HepG2 (cell line): ENCODE results near the gene LIN28B. TPM values are rescaled to one million over a fixed set of nuclear protein-coding genes. Genes with fewer than 3 reads are reported as not detected.

Experiments used
- ASH2L ChIP-seq: fragments of 300-600, 200-600 bp; sonication (generic); IDR thresholded peaks from 2 replicates; pipeline ENCODE4 v1.7.0; 2017; ENCODE audit warnings: low read depth, mild to moderate bottlenecking, moderate library complexity, mixed read lengths, low read length; ENCODE audit not compliant: insufficient read length
- HMG20A ChIP-seq: IDR thresholded peaks from 2 replicates; pipeline ENCODE4 v1.6.1; 2016; ENCODE audit warnings: borderline replicate concordance
- HOXA3 ChIP-seq: sonication (generic); formaldehyde crosslinking; IDR thresholded peaks from 2 replicates; pipeline ENCODE4 v1.5.0; 2020; ENCODE audit warnings: missing genetic modification reagents
- IRF2 ChIP-seq: IDR thresholded peaks from 2 replicates; pipeline ENCODE4 v1.6.1; 2018; ENCODE audit warnings: missing genetic modification reagents, missing compliant biosample characterization
- NR2C2 ChIP-seq: sonication (generic); formaldehyde crosslinking; IDR thresholded peaks from 2 replicates; pipeline ENCODE4 v1.4.0; 2020; ENCODE audit warnings: missing genetic modification reagents, mild to moderate bottlenecking, moderate library complexity, borderline replicate concordance
- NR2F1 ChIP-seq, 2 experiments: fragments of 450-650 bp in 1 of 2; formaldehyde crosslinking in 1 of 2; IDR thresholded peaks; 2 replicates each; pipeline versions ENCODE4 v1.5.0 to v1.6.1; 2016 to 2020; ENCODE audit warnings: mild to moderate bottlenecking in 1 of 2, missing compliant biosample characterization in 1 of 2, missing genetic modification reagents in 1 of 2, moderate library complexity in 1 of 2
- PAF1 ChIP-seq: IDR thresholded peaks from 2 replicates; pipeline ENCODE4 v1.6.1; 2016; ENCODE audit warnings: missing genetic modification reagents, missing compliant biosample characterization
- TCF7 ChIP-seq: sonication (generic); IDR thresholded peaks from 2 replicates; pipeline ENCODE4 v1.6.1; 2016; ENCODE audit warnings: antibody characterized with exemption, low read depth
- ZNF616 ChIP-seq: sonication (generic); formaldehyde crosslinking; IDR thresholded peaks from 2 replicates; pipeline ENCODE4 v1.5.0; 2020; ENCODE audit warnings: low read depth, mild to moderate bottlenecking, missing genetic modification reagents
- ZNF891 ChIP-seq: sonication (generic); formaldehyde crosslinking; IDR thresholded peaks from 2 replicates; pipeline ENCODE4 v1.5.0; 2020; ENCODE audit warnings: mild to moderate bottlenecking, missing genetic modification reagents
- polyA plus RNA-seq, 8 experiments: library from polyadenylated mRNA; depleted of rRNA in 3 of 8; stranded (reverse) in 7 of 8; unstranded in 1 of 8; fragments of >200 nt; fragmentation: Illumina TruSeq in 4 of 8; extraction: Trizol in 4 of 8; gene quantifications; 2 replicates each; pipeline versions ENCODE4 v1.2.1 to v1.2.3, GENCODE V29; 2011 to 2016; ENCODE audit warnings: low read depth in 4 of 8, missing spikeins in 1 of 8, mixed read lengths in 1 of 8; ENCODE audit not compliant: insufficient read depth in 1 of 8
- total RNA-seq, 5 experiments: library from RNA; depleted of rRNA; stranded (reverse); fragments of >200 nt; fragmentation: Illumina TruSeq; extraction: Trizol; gene quantifications; 2 replicates each; pipeline ENCODE4 v1.2.3, GENCODE V29; 2016; ENCODE audit warnings: low read depth in 1 of 5
- TF ChIP-seq, protein P1 (sequence below): sonication (generic); formaldehyde crosslinking; IDR thresholded peaks from 2 replicates; pipeline ENCODE4 v1.4.0; 2020; ENCODE audit warnings: low read depth, missing genetic modification reagents
- TF ChIP-seq, protein P2 (sequence below): sonication (generic); formaldehyde crosslinking; IDR thresholded peaks from 2 replicates; pipeline ENCODE4 v1.5.1; 2020; ENCODE audit warnings: mild to moderate bottlenecking, missing genetic modification reagents, borderline replicate concordance
- TF ChIP-seq, protein P3 (sequence below): IDR thresholded peaks from 2 replicates; pipeline ENCODE4 v1.4.0; 2020; ENCODE audit warnings: mild to moderate bottlenecking, missing genetic modification reagents
- TF ChIP-seq, protein P4 (sequence below): IDR thresholded peaks from 2 replicates; pipeline ENCODE4 v1.6.1; 2016; ENCODE audit warnings: low read depth

Gene LIN28B
- total and polyA plus RNA-seq, 2 of the 13 experiments (the other 11 are each of a cell fraction or from before 2014, with no cell fraction given) = 14.5 to 56.8 TPM

DNA sequence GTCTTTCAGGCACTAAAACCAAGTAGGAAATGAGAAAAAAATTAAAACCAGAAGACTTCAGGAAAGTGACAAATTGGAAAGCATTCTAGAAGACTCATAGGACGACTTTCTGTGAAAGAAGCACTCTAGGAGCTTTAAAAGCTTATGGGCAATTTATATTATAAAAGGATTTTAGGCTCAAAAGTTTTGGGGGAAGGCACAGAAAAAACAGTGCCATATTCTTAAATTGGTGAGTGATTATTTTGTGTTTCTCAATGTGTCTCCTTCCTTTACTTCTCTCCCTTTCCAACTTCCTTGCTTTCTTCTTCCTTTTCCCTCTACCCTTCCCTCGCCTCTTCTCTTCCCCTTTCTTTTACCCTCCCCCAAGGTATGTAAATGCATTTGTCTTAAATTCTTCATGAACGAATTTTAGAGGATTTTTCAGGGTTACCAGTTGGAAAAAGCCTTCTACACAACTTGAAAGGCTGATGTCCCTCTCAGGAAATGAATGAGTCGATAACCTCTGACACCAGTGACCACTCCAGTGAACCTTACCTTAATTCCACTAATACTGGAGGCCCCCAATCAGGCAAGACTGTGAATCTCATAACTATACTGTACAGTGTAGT is 2.6 kb upstream of the LIN28B start (continued):
- TF ChIP-seq, protein P1, sequence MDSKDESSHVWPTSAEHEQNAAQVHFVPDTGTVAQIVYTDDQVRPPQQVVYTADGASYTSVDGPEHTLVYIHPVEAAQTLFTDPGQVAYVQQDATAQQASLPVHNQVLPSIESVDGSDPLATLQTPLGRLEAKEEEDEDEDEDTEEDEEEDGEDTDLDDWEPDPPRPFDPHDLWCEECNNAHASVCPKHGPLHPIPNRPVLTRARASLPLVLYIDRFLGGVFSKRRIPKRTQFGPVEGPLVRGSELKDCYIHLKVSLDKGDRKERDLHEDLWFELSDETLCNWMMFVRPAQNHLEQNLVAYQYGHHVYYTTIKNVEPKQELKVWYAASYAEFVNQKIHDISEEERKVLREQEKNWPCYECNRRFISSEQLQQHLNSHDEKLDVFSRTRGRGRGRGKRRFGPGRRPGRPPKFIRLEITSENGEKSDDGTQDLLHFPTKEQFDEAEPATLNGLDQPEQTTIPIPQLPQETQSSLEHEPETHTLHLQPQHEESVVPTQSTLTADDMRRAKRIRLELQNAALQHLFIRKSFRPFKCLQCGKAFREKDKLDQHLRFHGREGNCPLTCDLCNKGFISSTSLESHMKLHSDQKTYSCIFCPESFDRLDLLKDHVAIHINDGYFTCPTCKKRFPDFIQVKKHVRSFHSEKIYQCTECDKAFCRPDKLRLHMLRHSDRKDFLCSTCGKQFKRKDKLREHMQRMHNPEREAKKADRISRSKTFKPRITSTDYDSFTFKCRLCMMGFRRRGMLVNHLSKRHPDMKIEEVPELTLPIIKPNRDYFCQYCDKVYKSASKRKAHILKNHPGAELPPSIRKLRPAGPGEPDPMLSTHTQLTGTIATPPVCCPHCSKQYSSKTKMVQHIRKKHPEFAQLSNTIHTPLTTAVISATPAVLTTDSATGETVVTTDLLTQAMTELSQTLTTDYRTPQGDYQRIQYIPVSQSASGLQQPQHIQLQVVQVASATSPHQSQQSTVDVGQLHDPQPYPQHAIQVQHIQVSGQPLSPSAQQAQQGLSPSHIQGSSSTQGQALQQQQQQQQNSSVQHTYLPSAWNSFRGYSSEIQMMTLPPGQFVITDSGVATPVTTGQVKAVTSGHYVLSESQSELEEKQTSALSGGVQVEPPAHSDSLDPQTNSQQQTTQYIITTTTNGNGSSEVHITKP (CRISPR knock-in tag) = no peak
- TF ChIP-seq NR2F1 (CRISPR knock-in tag; IDR thresholded peaks at IDR 0.05) = peak; percentile 81 to 88; a peak in 3 of 4 replicates
- TF ChIP-seq ASH2L = peak; percentile 52
- TF ChIP-seq TCF7 = peak; percentile 68
- TF ChIP-seq, protein P2, sequence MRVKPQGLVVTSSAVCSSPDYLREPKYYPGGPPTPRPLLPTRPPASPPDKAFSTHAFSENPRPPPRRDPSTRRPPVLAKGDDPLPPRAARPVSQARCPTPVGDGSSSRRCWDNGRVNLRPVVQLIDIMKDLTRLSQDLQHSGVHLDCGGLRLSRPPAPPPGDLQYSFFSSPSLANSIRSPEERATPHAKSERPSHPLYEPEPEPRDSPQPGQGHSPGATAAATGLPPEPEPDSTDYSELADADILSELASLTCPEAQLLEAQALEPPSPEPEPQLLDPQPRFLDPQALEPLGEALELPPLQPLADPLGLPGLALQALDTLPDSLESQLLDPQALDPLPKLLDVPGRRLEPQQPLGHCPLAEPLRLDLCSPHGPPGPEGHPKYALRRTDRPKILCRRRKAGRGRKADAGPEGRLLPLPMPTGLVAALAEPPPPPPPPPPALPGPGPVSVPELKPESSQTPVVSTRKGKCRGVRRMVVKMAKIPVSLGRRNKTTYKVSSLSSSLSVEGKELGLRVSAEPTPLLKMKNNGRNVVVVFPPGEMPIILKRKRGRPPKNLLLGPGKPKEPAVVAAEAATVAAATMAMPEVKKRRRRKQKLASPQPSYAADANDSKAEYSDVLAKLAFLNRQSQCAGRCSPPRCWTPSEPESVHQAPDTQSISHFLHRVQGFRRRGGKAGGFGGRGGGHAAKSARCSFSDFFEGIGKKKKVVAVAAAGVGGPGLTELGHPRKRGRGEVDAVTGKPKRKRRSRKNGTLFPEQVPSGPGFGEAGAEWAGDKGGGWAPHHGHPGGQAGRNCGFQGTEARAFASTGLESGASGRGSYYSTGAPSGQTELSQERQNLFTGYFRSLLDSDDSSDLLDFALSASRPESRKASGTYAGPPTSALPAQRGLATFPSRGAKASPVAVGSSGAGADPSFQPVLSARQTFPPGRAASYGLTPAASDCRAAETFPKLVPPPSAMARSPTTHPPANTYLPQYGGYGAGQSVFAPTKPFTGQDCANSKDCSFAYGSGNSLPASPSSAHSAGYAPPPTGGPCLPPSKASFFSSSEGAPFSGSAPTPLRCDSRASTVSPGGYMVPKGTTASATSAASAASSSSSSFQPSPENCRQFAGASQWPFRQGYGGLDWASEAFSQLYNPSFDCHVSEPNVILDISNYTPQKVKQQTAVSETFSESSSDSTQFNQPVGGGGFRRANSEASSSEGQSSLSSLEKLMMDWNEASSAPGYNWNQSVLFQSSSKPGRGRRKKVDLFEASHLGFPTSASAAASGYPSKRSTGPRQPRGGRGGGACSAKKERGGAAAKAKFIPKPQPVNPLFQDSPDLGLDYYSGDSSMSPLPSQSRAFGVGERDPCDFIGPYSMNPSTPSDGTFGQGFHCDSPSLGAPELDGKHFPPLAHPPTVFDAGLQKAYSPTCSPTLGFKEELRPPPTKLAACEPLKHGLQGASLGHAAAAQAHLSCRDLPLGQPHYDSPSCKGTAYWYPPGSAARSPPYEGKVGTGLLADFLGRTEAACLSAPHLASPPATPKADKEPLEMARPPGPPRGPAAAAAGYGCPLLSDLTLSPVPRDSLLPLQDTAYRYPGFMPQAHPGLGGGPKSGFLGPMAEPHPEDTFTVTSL (CRISPR knock-in tag) = peak; percentile 60; the same call in 1 of the 2 replicates
- TF ChIP-seq HMG20A (CRISPR knock-in tag) = 0 out of 2 replicates have a peak, but pooled peaks have one; percentile 14
- TF ChIP-seq ZNF891 = no peak
- peak; percentile 61; the same call in 1 of the 2 replicates for TF ChIP-seq IRF2 (CRISPR knock-in tag)
- TF ChIP-seq, protein P3, sequence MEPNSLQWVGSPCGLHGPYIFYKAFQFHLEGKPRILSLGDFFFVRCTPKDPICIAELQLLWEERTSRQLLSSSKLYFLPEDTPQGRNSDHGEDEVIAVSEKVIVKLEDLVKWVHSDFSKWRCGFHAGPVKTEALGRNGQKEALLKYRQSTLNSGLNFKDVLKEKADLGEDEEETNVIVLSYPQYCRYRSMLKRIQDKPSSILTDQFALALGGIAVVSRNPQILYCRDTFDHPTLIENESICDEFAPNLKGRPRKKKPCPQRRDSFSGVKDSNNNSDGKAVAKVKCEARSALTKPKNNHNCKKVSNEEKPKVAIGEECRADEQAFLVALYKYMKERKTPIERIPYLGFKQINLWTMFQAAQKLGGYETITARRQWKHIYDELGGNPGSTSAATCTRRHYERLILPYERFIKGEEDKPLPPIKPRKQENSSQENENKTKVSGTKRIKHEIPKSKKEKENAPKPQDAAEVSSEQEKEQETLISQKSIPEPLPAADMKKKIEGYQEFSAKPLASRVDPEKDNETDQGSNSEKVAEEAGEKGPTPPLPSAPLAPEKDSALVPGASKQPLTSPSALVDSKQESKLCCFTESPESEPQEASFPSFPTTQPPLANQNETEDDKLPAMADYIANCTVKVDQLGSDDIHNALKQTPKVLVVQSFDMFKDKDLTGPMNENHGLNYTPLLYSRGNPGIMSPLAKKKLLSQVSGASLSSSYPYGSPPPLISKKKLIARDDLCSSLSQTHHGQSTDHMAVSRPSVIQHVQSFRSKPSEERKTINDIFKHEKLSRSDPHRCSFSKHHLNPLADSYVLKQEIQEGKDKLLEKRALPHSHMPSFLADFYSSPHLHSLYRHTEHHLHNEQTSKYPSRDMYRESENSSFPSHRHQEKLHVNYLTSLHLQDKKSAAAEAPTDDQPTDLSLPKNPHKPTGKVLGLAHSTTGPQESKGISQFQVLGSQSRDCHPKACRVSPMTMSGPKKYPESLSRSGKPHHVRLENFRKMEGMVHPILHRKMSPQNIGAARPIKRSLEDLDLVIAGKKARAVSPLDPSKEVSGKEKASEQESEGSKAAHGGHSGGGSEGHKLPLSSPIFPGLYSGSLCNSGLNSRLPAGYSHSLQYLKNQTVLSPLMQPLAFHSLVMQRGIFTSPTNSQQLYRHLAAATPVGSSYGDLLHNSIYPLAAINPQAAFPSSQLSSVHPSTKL = peak; percentile 64
- TF ChIP-seq, protein P4, sequence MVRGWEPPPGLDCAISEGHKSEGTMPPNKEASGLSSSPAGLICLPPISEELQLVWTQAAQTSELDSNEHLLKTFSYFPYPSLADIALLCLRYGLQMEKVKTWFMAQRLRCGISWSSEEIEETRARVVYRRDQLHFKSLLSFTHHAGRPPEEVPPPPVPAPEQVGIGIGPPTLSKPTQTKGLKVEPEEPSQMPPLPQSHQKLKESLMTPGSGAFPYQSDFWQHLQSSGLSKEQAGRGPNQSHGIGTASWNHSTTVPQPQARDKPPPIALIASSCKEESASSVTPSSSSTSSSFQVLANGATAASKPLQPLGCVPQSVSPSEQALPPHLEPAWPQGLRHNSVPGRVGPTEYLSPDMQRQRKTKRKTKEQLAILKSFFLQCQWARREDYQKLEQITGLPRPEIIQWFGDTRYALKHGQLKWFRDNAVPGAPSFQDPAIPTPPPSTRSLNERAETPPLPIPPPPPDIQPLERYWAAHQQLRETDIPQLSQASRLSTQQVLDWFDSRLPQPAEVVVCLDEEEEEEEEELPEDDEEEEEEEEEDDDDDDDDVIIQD (CRISPR knock-in tag) = peak; percentile 57; the same call in 1 of the 2 replicates
- TF ChIP-seq HOXA3 = no peak
- TF ChIP-seq ZNF616 (CRISPR knock-in tag) = no peak
- TF ChIP-seq NR2C2 (CRISPR knock-in tag) = peak; percentile 73; the same call in 1 of the 2 replicates
- no peak for TF ChIP-seq PAF1
